MM.1S (cell line): ENCODE measurements around the gene JAKMIP3.

ENCODE experiments used
- EZH2 ChIP-seq: fragments of 300-600 bp; sonication (generic); optimal IDR thresholded peaks from 2 replicates; pipeline ENCODE3; 2017; ENCODE audit warnings: low read depth, mild to moderate bottlenecking, antibody characterized with exemption, low read length, mixed read lengths
- TF ChIP-seq, protein P1 (sequence below): fragments of 300-600 bp; sonication (generic); IDR thresholded peaks from 2 replicates; pipeline ENCODE4 v1.5.1; 2016; ENCODE audit warnings: antibody characterized with exemption, low read length, mixed read lengths

DNA sequence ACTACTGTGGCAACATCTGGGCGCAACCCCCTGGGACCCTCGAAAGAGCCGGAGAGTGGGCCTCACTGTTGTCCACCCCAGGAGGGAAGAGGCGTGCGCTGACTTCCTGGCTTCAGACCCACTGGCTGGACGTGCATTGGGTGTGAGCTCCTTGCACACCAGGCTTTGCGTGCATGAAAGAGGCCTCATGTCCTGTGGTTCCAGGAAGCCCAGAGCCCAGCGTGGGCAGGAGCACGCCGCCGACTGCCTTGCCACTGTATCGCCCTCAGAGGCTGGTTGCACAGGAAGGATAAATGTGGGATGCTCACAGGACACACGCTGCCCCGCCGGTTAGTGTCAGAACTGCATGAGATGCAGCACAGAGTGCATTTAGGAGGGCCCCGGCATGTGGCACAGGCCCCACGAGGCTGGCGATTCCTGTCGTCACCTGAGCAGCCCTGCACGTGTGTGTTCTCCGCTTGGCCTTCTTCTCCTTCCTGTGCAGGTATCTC lies 8.5 kb upstream of the JAKMIP3 start:
- TF ChIP-seq EZH2: no peak
- TF ChIP-seq, protein P1, sequence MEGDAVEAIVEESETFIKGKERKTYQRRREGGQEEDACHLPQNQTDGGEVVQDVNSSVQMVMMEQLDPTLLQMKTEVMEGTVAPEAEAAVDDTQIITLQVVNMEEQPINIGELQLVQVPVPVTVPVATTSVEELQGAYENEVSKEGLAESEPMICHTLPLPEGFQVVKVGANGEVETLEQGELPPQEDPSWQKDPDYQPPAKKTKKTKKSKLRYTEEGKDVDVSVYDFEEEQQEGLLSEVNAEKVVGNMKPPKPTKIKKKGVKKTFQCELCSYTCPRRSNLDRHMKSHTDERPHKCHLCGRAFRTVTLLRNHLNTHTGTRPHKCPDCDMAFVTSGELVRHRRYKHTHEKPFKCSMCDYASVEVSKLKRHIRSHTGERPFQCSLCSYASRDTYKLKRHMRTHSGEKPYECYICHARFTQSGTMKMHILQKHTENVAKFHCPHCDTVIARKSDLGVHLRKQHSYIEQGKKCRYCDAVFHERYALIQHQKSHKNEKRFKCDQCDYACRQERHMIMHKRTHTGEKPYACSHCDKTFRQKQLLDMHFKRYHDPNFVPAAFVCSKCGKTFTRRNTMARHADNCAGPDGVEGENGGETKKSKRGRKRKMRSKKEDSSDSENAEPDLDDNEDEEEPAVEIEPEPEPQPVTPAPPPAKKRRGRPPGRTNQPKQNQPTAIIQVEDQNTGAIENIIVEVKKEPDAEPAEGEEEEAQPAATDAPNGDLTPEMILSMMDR: no peak
